ENCODE data around the gene QRICH2. TPM values are rescaled to one million over a fixed set of nuclear protein-coding genes. Genes with fewer than 3 reads are reported as not detected.
"Not testable (repeated sequence)": the region's sequence is repeated elsewhere in the genome, so short reads cannot be mapped to it uniquely, and the experiment has no call there.

The QRICH2 gene
- total RNA-seq, 1 donor = 3.6 TPM

GRCh38 chr17:76351526-76352071 is 43.5 kb upstream of the QRICH2 start:
- H3K4me2 ChIP-seq (ENCODE audit: insufficient read depth, low read length) = peak overlapping the region; percentile 70
- H3K9me3 ChIP-seq (ENCODE audit: low read depth, low read length) = no peaks in the 10 kb centered on the region
- peak; percentile 75 for DNase-seq (ENCODE audit: insufficient read length, low spot score, missing footprints)
- H3K36me3 ChIP-seq (ENCODE audit: insufficient read depth, low read length) = peaks cover 5% of the 10 kb centered on the region
- H3K27ac ChIP-seq (ENCODE audit: low read depth, low read length) = peak overlapping the region; percentile 61
- H4K20me1 ChIP-seq (ENCODE audit: insufficient read depth, low read length) = peaks cover 6% of the 10 kb centered on the region
- H3K79me2 ChIP-seq (ENCODE audit: insufficient read depth, low read length) = peaks cover 40% of the 10 kb centered on the region
- no peak for TF ChIP-seq CTCF (IDR thresholded peaks at IDR 0.05; ENCODE audit: extremely low read depth, low read depth, low read length)
- no peaks in the 10 kb centered on the region for H3K27me3 ChIP-seq (ENCODE audit: insufficient read depth, low read length)
- H3K4me1 ChIP-seq (ENCODE audit: insufficient read depth, low read length) = peaks cover 19% of the 10 kb centered on the region
- H2AFZ ChIP-seq (ENCODE audit: low read length) = no peak overlapping the region
- H3K4me3 ChIP-seq (ENCODE audit: insufficient read depth, low read length) = peak overlapping the region; percentile 51

- Histone ChIP-seq H3K9me3 (ENCODE audit: low read depth, low read length) (no peaks in the 10 kb centered on the region), H3K4me2 (ENCODE audit: insufficient read depth, low read length) (no peak overlapping the region), H3K36me3 (ENCODE audit: insufficient read depth, low read length) (peaks cover 14% of the 10 kb centered on the region), H3K4me1 (ENCODE audit: insufficient read depth, low read length) (peaks cover 19% of the 10 kb centered on the region), H3K79me2 (ENCODE audit: insufficient read depth, low read length) (peaks cover 40% of the 10 kb centered on the region), H2AFZ (ENCODE audit: low read length) (no peak overlapping the region), H3K4me3 (ENCODE audit: insufficient read depth, low read length) (no peak overlapping the region), H4K20me1 (ENCODE audit: insufficient read depth, low read length) (peaks cover 6% of the 10 kb centered on the region), H3K27me3 (ENCODE audit: insufficient read depth, low read length) (no peaks in the 10 kb centered on the region), H3K27ac (ENCODE audit: low read depth, low read length) (no peak overlapping the region)
- TF ChIP-seq CTCF (IDR thresholded peaks at IDR 0.05; ENCODE audit: extremely low read depth, low read depth, low read length) = no peak
- DNase-seq (ENCODE audit: insufficient read length, low spot score, missing footprints) = no peak
Measured at GRCh38 chr17:76350463-76350862, 42.4 kb upstream of the QRICH2 start.

GRCh38 chr17:76346936-76347335 is 38.9 kb upstream of the QRICH2 start:
- H3K4me3 ChIP-seq (ENCODE audit: insufficient read depth, low read length); H3K27me3 ChIP-seq (ENCODE audit: insufficient read depth, low read length); H3K27ac ChIP-seq (ENCODE audit: low read depth, low read length); H4K20me1 ChIP-seq (ENCODE audit: insufficient read depth, low read length); H3K4me2 ChIP-seq (ENCODE audit: insufficient read depth, low read length); H3K9me3 ChIP-seq (ENCODE audit: low read depth, low read length); DNase-seq (ENCODE audit: insufficient read length, low spot score, missing footprints); H3K4me1 ChIP-seq (ENCODE audit: insufficient read depth, low read length); H2AFZ ChIP-seq (ENCODE audit: low read length): not testable (repeated sequence)
- H3K79me2 ChIP-seq (ENCODE audit: insufficient read depth, low read length) = peaks cover 27% of the 10 kb centered on the region
- peaks cover 19% of the 10 kb centered on the region for H3K36me3 ChIP-seq (ENCODE audit: insufficient read depth, low read length)

DNA sequence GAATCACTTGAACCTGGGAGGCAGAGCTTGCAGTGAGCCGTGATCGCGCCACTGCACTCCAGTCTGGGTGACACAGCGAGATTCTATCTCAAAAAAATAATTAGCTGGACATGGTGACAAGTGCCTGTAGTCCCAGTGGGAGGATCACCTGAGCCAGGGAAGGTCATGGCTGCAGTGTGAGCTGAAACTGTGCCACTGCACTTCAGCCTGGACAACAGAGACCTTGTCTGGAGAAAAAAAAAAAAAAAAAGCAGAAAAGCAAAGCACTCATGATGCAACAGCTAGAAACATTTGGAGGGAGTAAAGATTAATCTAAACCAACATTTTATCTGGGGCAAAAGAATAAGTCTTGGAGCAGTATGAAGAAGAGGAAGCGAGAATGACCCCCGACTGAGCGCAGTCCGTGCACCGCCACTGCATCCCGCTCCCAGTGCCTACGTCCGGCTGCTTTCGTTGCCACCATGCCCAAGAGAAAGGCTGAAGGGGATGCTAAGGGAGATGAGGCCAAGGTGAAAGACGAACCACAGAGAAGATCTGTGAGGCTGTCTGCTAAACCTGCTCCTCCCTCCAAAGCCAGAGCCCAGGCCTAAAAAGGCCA is 37.4 kb upstream of the QRICH2 start:
- H3K27me3 ChIP-seq (ENCODE audit: insufficient read depth, low read length) = no peaks in the 10 kb centered on the region
- no peak for TF ChIP-seq CTCF (IDR thresholded peaks at IDR 0.05; ENCODE audit: extremely low read depth, low read depth, low read length)
- no peak overlapping the region for H3K27ac ChIP-seq (ENCODE audit: low read depth, low read length)
- no peak overlapping the region for H3K4me2 ChIP-seq (ENCODE audit: insufficient read depth, low read length)
- no peak overlapping the region for H2AFZ ChIP-seq (ENCODE audit: low read length)
- peaks cover 15% of the 10 kb centered on the region for H3K79me2 ChIP-seq (ENCODE audit: insufficient read depth, low read length)
- no peaks in the 10 kb centered on the region for H3K4me1 ChIP-seq (ENCODE audit: insufficient read depth, low read length)
- DNase-seq (ENCODE audit: insufficient read length, low spot score, missing footprints) = peak; percentile 6
- peaks cover 25% of the 10 kb centered on the region for H3K36me3 ChIP-seq (ENCODE audit: insufficient read depth, low read length)
- no peak overlapping the region for H3K4me3 ChIP-seq (ENCODE audit: insufficient read depth, low read length)
- H4K20me1 ChIP-seq (ENCODE audit: insufficient read depth, low read length) = peaks cover 1% of the 10 kb centered on the region
- no peaks in the 10 kb centered on the region for H3K9me3 ChIP-seq (ENCODE audit: low read depth, low read length)
